Measurements from ENCODE around the gene RRP12. TPM values are rescaled to one million over a fixed set of nuclear protein-coding genes. Genes with fewer than 3 reads are reported as not detected.
A peak's percentile ranks its signal among the peaks of the same experiment; 100 is the strongest.
"Not testable (repeated sequence)": the region's sequence is repeated elsewhere in the genome, so short reads cannot be mapped to it uniquely, and the experiment has no call there.

RRP12 gene
- 9.6 TPM for total RNA-seq (ENCODE audit: insufficient read depth, low replicate concordance)

- peak; percentile 100 for DNase-seq (ENCODE audit: low spot score)
Observed at GRCh38 chr10:97400665-97401454, at the start of gene RRP12. Gene RRP12 (minus strand): TSS chr10:97401340. CDS start chr10:97401231, 109 bp downstream.

- DNase-seq (ENCODE audit: low spot score) = no peak
Observed at GRCh38 chr10:97450828-97451227, 49.7 kb upstream of the RRP12 start.

DNA sequence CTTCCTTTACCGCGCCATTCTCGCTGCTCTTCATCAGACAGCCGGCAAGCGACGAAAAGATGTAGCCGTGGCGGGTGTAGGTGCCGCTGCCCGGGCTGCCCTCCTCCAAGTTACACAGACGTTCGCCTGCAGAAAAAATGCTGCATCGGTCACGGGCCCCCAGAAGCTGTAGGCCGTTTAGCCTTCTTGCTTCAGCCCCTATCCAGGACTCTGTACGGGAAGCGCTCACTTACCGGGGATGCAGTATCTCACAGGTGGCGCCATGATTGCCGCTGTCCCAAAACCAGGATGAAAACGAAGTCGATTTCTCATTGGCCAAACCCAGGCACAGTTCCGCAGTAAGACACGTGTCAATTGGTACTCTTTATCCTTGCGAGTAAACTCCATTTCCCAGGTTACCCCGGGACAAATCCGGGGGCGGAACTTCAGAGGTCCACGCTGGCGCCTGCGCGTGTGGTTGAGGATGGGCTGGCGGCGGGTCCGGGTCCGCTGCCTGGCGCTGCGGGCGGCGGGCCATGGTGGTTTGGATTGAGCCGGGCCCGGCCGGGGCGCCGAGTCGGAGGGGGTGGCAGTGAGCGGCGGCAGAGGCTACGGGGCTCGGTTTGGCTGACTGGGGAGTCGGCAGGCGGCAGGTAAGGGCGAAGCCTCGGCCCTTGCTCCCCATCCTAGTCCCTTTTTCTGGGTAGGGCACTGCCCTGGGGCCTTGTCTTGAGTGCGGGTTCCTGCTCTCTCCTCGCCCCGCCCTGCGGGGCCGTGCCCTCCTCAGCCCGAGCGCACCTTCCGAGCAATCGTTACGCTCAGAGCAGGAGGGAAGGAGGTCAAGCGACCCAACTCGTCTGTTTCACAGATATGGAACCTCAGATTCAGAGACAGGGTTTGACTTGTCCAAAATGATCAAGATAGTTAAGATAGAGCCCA lies 44.8 kb upstream of the RRP12 start, which contains the start of the genes EXOSC1 and ZDHHC16:
TSS of gene EXOSC1 (minus strand) at position 285 of the 918 bp plus-strand sequence. CDS start at position 264, 21 bp downstream.
TSS of gene ZDHHC16 (plus strand) at position 454 of the 918 bp plus-strand sequence. CDS start 5,501 bp downstream, outside the sequence.
- peak; percentile 99 for DNase-seq (ENCODE audit: low spot score)

DNA sequence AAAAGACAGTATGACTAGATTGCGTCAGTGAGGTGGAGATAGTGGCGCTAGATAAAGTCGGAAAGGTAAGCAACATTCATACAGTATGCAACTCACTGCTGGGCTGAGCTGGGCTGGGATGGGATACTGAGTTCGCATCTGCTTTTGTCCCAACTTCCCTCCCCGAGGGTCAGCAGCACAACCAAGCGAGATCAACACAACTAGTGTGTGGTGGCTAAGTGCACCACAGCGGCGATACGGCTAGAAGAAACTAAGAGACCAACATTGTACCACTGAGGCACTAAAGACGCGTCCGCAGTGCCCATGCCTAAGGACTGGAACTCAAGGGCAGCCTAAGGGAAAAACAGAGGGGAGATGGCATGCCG lies 44.2 kb upstream of the RRP12 start:
- no peak for DNase-seq (ENCODE audit: low spot score)

DNA sequence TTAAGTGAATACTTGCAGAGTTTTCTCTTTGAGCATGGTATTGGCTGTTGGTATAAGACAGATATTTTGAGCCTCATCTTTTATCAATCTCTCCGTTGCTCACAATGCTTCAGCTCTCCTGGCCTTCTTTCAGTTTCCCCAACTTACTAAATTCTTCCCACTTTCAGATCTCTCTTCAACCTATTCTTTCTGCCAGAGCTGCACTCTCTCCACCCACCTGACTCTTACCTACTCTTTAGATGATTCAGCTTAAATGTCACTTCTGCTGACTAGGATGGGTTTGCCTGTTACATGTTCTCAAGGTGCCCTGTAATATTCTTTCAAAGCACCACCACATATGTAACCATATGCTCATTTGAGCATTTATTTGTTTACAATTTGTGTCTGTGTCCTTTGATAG lies 43.1 kb upstream of the RRP12 start:
- DNase-seq (ENCODE audit: low spot score) = no peak

GRCh38 chr10:97442277-97442676 lies 41.1 kb upstream of the RRP12 start:
- DNase-seq (ENCODE audit: low spot score) = no peak

DNA sequence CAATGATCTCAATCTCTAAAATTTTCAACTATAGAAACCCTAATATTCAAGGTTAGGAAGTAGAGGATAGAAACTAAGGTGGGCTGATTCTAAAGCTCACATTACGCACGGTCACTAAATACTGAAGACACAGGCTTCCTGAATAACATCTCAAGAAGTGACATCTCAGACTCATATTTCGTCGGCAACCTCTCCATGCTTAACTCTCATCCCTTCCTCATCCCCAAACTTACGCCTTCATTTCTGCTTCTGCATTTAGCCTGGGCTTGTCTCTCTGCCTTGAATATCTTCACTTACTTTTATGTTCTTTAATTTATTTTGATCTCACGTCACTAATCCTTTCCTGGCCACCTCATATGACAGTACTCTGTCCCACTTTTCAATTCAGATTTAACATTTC lies 34.1 kb upstream of the RRP12 start:
- no peak for DNase-seq (ENCODE audit: low spot score)

- no peak for DNase-seq (ENCODE audit: low spot score)
Observed at GRCh38 chr10:97434557-97434956, 33.4 kb upstream of the RRP12 start.

- DNase-seq (ENCODE audit: low spot score) = no peak
Observed at GRCh38 chr10:97434055-97434454, 32.9 kb upstream of the RRP12 start.

GRCh38 chr10:97428572-97428981 lies 27.4 kb upstream of the RRP12 start:
- DNase-seq (ENCODE audit: low spot score) = no peak

- no peak for DNase-seq (ENCODE audit: low spot score)
Observed at GRCh38 chr10:97427571-97428179, 26.5 kb upstream of the RRP12 start.

GRCh38 chr10:97426776-97427570 lies 25.8 kb upstream of the RRP12 start:
- DNase-seq (ENCODE audit: low spot score) = no peak

- DNase-seq (ENCODE audit: low spot score) = peak; percentile 97
Observed at GRCh38 chr10:97425964-97426775, 25.0 kb upstream of the RRP12 start, which contains the start of gene PGAM1. Gene PGAM1 (plus strand): TSS chr10:97426191. CDS start chr10:97426308, 117 bp downstream.

DNA sequence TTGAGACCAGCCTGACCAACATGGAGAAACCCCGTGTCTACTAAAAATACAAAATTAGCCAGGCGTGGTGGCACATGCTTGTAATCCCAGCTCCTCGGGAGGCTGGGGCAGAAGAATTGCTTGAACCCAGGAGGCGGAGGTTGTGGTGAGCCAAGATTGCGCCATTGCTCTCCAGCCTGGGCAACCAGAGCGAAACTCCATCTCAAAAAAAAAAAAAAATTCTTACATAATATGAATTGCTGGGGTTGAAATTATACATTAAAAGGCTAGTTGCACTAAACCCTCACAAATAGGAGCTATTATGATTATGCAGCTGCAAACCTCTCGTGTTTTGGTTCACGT lies 22.6 kb upstream of the RRP12 start:
- DNase-seq (ENCODE audit: low spot score) = not testable (repeated sequence)

DNA sequence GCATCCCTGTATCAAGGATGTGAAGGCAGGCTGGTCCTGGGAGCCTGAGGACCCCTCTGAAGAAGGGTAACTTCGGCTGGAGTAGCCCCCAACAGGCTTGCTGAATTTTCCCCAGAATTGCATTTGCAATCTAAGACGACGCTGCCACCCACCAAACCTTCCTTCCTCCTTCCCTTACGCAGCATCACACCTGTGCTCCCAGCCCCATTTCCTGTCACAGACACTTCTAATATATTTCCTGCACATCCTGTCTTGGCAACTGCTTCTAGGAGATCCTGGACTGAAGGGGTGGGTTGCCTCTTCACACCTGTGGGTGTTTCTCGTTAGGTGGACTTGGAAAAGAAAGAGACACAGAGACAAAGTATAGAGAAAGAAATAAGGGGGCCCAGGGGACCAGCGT lies 15.4 kb upstream of the RRP12 start:
- DNase-seq (ENCODE audit: low spot score) = no peak

GRCh38 chr10:97412891-97413304 lies 11.8 kb upstream of the RRP12 start:
- no peak for DNase-seq (ENCODE audit: low spot score)

DNA sequence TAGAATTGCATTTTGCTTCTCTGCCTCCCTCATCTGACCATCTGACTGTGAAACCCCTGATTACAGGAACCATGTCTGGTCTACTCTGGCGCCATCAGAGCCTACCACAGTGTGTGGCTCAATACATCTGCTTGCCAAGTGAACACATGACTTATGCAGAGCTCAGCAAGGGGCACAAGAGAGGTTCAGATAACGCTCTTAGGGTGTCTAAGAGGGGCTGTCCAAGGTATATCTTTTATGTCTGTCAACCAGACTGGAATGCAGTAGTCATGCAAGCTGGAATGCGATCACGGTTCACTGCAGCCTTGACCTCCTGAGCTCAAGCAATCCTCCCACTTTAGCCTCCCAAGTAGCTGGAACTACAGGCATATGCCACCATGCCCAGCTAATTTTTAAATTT lies 10.3 kb upstream of the RRP12 start:
- no peak for DNase-seq (ENCODE audit: low spot score)

DNA sequence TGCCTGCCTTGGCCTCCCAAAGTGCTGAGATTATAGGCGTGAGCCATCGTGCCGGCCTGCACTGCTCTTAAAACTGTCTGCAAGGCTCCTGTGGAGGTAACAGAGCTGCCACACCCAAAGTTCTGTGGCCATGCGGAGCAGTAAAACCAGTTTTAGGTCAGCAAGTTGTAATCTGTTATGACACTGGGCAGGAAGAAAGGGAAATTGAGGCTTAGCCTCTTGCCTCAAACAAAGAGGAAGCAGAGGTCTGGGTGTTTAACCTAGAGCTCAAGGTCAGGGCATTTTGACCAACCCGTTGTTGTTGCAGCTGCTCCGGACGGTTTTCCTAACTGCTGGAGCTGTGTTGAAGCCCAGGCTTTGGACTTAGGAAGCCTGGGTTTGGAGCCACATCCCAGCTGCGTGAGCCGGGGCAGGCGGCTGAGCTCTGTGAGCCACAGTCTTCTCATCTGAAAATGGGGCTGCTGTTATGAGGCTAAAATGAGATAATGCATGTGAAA lies 7.4 kb upstream of the RRP12 start:
- DNase-seq (ENCODE audit: low spot score) = no peak

DNA sequence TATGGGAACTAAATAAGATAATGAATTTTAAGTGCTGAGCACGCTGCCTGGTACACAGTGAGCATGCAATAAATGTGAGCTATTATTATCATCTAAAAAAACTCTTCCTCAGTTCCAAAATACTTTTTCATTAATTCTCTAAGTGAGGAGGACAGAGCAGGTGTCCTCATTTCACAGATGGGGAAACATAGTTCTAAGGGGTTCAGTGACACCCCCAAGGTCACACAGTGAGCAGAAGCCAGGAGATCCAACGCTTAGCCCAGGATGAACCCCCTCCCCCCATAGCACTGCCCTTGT lies 6.8 kb upstream of the RRP12 start:
- DNase-seq (ENCODE audit: low spot score) = no peak

All from umbilical cord (tissue), 2 donors.